T-helper 9 cell (primary cell): ENCODE results near the gene DGKI.

Experiments
- DNase-seq: peaks from one replicate; pipeline ENCODE4 v3.0.0-alpha.2; 2020

DGKI gene

GRCh38 chr7:137590071-137590755 lies 256.6 kb downstream of the DGKI start:
- DNase-seq = no peak

GRCh38 chr7:137587326-137587725 lies 259.4 kb downstream of the DGKI start:
- no peak for DNase-seq

- no peak for DNase-seq
These were observed 261.2 kb downstream of the DGKI start for GRCh38 chr7:137585591-137585990.

- no peak for DNase-seq
These were observed 263.6 kb downstream of the DGKI start for GRCh38 chr7:137583172-137583571.

- DNase-seq = no peak
These were observed 266.7 kb downstream of the DGKI start for GRCh38 chr7:137579913-137580640.

GRCh38 chr7:137578541-137578940 lies 268.2 kb downstream of the DGKI start:
- DNase-seq = no peak

- no peak for DNase-seq
These were observed 269.6 kb downstream of the DGKI start for GRCh38 chr7:137577184-137577583.

- DNase-seq = no peak
These were observed 270.3 kb downstream of the DGKI start for GRCh38 chr7:137576481-137576880.

GRCh38 chr7:137574812-137575211 lies 272.0 kb downstream of the DGKI start:
- no peak for DNase-seq

- no peak for DNase-seq
These were observed 274.6 kb downstream of the DGKI start for GRCh38 chr7:137572056-137572784.

- no peak for DNase-seq
These were observed 282.1 kb downstream of the DGKI start for GRCh38 chr7:137564677-137565076.

- no peak for DNase-seq
These were observed 282.8 kb downstream of the DGKI start for GRCh38 chr7:137563981-137564380.

GRCh38 chr7:137547485-137547884 lies 299.3 kb downstream of the DGKI start:
- DNase-seq = no peak

- no peak for DNase-seq
These were observed 300.1 kb downstream of the DGKI start for GRCh38 chr7:137546671-137547070.

- DNase-seq = no peak
These were observed 300.8 kb downstream of the DGKI start for GRCh38 chr7:137546009-137546408.

GRCh38 chr7:137545059-137545716 lies 301.6 kb downstream of the DGKI start:
- no peak for DNase-seq

GRCh38 chr7:137544453-137545058 lies 302.2 kb downstream of the DGKI start:
- DNase-seq = no peak

- DNase-seq = no peak
These were observed 307.6 kb downstream of the DGKI start for GRCh38 chr7:137539111-137539715.

GRCh38 chr7:137538361-137538762 lies 308.4 kb downstream of the DGKI start:
- no peak for DNase-seq

GRCh38 chr7:137535579-137535978 lies 311.2 kb downstream of the DGKI start:
- DNase-seq = no peak

GRCh38 chr7:137531671-137532070 lies 315.1 kb downstream of the DGKI start:
- DNase-seq = no peak

GRCh38 chr7:137527634-137528033 lies 319.1 kb downstream of the DGKI start:
- DNase-seq = no peak
